Hippocampal formation (tissue), 2 donors: Measurements from ENCODE around the gene SYNPO2.
"Not testable (repeated sequence)": the region's sequence is repeated elsewhere in the genome, so short reads cannot be mapped to it uniquely, and the experiment has no call there.

Experiments used
- DNase-seq, 2 donors: peaks; one replicate each; lab custom pipeline; 2025; lab: John Stamatoyannopoulos, UW

Gene SYNPO2

DNA sequence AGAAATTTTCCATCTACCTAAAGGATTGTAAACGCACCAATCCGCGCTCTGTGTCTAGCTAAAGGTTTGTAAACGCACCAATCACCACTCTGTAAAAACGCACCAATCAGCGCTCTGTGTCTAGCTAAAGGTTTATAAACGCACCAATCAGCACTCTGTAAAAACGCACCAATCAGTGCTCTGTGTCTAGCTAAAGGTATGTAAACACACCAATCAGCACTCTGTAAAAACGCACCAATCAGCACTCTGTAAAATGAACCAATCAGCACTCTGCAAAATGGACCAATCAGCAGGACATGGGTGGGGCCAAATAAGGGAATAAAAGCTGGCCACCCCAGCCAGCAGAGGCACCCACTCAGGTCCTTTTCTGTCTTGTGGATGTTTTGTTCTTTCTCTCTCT is 10.1 kb upstream of the SYNPO2 start:
- not testable (repeated sequence) for DNase-seq

- no peak for DNase-seq
Observed at GRCh38 chr4:118879409-118879808, 9.2 kb upstream of the SYNPO2 start.

DNA sequence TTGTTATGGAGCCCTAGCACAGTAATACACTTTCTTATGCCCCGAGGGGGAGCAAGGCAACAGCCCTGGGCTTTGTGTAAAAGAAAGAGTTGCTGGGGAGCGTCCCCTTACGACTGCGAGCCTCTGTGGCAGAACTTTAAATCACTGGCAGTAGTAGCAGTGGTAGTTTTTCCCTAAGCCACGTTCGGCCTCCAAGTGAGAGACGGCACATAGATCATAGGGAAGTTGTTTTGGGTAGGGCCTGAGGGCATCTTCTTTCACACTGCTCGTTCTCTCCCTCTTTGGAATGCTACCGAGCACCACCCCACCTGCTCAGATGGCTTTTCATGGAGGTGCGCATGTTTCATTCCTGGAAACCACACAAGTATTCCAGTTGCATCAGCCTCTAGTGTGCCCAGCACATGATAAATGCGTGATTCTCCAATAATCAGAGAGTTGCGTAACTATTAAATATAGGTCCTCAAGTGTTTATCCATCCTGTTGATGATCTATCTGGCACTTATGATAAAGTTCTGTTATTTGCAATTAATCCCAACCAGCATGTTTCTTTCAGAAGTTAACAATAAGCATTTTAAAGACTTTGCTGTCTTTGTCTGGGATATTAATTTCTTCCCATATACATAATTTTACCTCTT is 7.0 kb upstream of the SYNPO2 start:
- DNase-seq = no peak

GRCh38 chr4:118883861-118884260 is 4.8 kb upstream of the SYNPO2 start:
- no peak for DNase-seq

DNA sequence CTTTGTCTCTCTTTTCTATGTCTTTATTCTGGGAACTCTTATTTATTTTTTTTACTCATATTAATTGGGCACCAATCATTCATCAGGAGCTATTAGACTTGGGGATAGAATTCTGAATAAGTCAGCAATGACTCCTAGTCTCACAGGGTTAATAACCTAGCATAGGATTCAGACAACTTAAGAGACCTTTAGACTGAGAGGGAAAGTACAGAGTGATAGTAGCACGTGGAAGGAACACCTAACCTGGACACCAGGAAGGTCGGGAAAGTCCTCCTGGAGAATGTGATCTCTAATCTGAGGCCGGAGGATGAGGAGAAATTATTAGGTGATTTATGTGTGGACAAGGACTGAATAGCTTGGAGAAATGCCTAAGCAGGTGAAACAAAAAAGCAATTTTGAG is 3.9 kb upstream of the SYNPO2 start:
- no peak for DNase-seq

GRCh38 chr4:118889312-118889691 is 648 bp downstream of the SYNPO2 start:
- DNase-seq = no peak

GRCh38 chr4:118894034-118894433 is 5.4 kb downstream of the SYNPO2 start:
- DNase-seq = no peak

DNA sequence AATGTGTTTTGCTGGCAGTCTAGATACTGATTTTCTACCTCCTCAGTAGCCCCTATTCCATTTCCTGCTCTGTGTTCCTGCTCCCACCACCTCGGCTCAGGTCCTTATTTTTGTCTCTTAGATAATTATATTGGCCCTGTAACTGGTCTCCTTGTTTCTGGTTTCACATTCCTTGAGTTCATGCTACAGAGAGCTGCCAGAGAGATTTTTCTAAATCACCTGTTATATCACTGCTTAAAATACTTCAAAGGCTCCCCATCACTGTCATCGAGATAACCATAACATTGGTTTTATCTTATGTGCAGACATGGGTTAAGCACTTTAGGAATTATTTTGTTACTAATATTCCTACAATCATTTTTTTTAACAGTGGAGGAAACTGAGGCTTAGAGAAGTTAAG is 9.6 kb downstream of the SYNPO2 start:
- DNase-seq = no peak

DNA sequence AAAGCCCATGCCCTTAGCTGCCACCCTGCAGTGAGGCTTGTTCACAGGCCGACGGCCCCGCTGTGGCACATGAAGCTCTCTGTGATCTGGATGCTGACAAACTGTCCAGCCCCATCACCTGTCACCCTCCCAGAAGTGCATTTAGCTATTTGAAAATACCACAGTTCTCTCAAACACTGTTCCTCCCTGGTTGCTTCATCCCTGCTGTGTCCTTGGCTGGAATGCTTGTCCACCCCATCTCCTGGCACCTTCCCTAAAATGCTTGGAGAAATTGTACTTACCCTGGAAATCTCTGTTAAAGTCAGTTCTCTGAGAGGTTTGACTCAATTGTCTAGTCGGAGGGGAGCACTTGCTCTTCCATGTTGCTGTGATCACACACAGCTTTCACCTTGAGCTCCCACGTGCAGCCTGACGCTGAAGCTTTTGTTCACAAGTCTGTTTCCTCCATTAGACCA is 10.1 kb downstream of the SYNPO2 start:
- no peak for DNase-seq

DNA sequence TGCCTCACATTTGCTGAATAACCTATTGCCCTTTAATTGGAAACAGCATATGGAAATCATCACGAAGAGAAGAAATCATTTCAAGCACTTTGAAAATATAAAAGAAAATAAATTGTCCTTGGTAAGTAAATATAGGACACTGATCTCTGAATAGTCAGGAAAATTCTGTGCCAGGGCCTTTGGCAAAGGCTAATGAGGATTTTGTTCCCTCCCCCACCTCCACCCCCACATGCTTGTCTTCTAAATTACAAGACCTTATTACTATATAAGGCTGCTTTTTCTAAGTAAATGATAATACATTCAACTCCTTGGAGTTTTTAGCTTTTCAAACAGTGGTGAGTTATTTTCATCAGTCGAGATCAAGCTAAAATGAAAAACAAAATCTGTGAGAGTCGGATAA is 15.8 kb downstream of the SYNPO2 start:
- DNase-seq = no peak

DNA sequence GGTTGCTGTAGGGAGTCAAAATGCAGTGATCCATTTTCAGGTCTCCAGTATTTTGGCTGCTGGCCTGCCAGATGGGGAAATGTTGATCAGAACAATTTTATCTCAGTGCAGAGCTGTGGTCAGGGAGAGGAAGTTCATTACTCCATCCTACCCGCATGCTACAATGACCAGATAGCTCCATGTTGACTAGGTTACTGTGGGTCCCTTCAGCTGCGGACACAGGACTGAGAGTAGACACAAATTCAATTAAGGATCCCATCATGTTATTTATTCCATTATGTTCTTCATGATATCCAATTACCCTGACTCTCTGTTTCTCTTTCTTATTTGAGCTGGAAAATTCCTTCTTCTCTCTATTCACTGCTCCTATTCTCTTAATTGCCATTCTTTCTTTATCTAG is 16.3 kb downstream of the SYNPO2 start:
- DNase-seq = no peak

DNA sequence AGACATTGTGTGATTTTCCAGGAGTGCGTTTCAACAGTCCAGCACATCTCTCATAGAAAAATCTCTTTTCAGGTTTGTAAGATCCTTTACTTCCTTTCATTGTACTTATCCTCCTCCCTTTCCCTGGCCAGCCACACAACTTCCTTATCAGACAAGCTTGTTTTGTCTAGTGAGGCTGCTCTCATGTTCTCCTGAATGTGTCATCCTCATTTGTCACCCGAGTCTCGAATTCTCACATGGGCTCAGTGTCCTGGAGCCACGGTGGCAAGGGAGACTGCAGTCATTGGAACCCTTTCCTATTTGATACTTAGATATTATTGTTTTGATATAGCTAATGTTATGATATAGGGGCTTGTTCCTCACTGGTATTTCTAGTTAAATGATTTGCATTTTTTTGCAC is 16.9 kb downstream of the SYNPO2 start:
- DNase-seq = no peak

DNA sequence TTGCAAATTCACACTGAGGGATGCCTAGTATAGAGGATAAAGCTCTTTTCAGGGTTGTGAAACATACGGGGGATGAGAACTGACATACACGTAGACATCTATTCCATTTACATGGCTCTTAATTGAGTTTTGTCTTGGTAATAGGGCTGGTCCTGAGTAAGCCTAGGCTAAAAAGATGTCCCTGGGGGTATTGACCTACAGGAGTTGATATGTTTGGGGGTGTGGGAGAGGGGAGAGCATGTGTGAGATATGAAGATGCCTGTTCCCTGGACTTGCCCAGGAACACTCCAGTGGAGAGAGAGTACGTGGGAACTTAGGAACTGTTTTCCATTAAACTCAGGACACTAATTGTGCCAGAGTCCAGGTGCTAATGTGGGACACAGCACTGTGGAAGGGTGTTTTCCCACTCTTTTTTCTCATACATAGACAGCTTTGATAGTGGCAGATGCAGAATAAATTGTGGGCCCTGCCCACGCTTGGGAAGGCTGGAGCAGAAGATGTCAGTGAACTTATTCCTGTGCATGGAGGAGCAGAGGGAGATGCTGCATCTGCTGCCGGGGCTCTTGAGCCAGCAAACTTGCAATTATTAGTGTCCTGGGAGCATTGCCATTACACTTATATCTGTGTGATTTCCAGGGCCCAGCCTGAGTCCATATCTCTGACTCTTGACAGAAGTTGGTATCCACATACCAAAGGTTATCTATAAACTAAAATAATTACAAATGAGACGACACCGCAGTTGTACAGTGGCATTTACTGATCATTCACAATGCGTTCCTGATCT is 20.7 kb downstream of the SYNPO2 start:
- no peak for DNase-seq

DNA sequence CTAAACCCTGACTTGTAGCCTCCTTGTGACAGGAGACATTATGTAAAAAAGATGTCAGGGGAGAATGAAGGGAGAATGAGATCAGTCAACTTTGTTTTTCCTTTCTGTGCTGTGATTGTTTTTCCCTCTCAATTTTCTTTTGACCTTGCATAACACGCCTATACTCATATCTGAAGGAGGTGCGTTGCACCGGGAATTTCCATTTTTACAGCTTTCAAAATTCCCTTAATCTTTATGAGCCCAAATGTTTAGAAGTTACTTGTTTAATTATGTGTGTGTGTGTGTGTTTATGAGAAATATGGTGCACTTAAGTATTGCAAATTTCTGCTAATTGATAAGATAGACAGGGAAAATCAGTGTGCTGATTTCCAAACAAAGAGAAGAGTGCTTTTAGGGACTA is 21.6 kb downstream of the SYNPO2 start:
- no peak for DNase-seq

GRCh38 chr4:118911238-118911703 is 22.6 kb downstream of the SYNPO2 start:
- DNase-seq = no peak

DNA sequence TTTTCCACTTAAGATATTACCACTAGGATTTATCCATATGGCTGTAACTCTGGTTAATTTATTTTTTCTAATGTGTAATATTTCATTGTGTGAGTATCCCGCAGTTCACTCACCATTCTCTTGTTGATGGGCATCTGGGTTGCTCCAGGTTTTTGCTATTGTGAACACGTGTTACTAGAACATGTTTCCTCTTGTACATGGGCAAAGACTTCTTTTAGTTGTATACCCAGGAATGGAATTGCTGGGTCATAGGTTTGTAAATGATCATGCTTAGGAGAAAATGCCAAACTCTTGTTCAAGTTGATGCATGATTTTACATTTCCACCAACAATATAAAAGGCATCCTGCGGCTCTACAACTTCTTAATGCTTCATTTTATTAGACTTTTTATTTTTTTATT is 26.8 kb downstream of the SYNPO2 start:
- no peak for DNase-seq

GRCh38 chr4:118916691-118917289 is 28.1 kb downstream of the SYNPO2 start:
- no peak for DNase-seq

DNA sequence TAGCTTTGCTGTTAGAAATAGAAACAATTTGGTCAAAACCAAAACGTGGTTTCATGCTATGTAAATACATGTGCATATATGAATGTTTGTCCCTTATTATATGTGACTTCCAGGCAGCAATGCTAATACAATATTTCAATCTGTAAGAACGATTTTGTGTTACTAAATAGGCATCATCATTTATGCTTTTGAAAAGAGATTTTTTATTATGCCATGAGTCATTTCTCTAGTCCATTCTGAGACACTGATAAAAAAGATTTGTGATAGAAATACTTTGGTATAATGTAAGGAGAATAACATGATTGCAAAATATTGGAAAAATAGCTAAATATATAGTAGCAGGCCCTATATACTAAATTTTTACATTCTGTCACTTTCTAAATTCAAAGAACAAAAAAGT is 28.9 kb downstream of the SYNPO2 start:
- no peak for DNase-seq

DNA sequence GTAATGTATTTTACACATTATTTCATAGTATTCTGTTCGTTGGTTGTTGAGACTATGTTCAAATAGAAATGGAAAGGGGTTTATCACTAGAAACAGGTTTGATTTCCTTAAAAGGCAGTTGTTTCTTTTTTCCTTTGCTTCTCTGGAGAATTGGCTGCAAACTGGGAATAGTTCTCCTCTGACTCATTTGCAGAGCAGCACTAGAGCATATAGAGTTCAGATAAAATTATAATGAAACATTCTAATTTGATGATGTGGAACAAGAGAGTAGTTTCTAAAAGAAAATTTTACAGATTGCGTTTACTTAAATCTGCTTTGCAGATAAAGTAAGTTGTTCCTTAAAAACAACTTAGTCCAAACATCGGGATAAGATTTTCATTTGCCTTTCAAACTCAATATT is 29.7 kb downstream of the SYNPO2 start:
- no peak for DNase-seq

- DNase-seq = no peak
Observed at GRCh38 chr4:118920247-118920646, 31.6 kb downstream of the SYNPO2 start.

- peak in 1 of 2 donors; percentile 10 for DNase-seq
Observed at GRCh38 chr4:118921786-118922185, 33.1 kb downstream of the SYNPO2 start.

DNA sequence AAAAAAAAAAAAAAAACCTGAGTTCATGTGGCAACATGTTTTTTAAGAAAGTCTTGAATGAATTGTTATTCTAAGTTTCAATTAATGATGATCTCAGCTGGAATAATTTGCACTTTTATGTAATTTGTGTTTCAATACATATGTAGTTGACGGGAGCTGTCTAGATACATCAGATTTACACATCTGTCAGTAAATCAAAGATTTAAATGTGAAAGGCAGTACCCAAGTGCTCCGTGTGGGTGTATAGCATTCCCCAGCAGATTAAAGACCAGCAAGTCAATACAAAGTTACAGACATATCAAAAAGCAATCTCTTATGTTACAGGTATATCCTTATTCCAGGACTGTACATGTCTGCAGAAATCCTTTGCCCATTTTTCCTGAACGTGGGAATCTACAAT is 35.2 kb downstream of the SYNPO2 start:
- no peak for DNase-seq

- DNase-seq = no peak
Observed at GRCh38 chr4:118927974-118928373, 39.3 kb downstream of the SYNPO2 start.
